Right atrium auricular region (tissue), 2 donors: ENCODE results near the gene MAML2. TPM values are rescaled to one million over a fixed set of nuclear protein-coding genes. Genes with fewer than 3 reads are reported as not detected.

Source experiments
- DNase-seq: peaks from one replicate; pipeline ENCODE4 v3.0.0-alpha.2; 2019; ENCODE audit warnings: low spot score
- H3K27ac ChIP-seq, 2 donors: fragments of 200-600 bp; sonication (generic); 1 replicate in 1 of 2; 2 replicates in 1 of 2; pipeline ENCODE4 v1.5.1; 2016 to 2019
- H3K27me3 ChIP-seq, 2 donors: fragments of 200-600 bp; sonication (generic); one replicate each; pipeline versions ENCODE4 v1.5.1 to v1.6.0; 2017 to 2019
- H3K36me3 ChIP-seq: fragments of 200-600 bp; sonication (generic); one replicate; pipeline ENCODE4 v1.5.1; 2016
- H3K4me1 ChIP-seq, 2 donors: fragments of 200-600 bp; sonication (generic); one replicate each; pipeline versions ENCODE4 v1.5.1 to v1.6.0; 2017 to 2019
- H3K4me3 ChIP-seq, 2 donors: fragments of 200-600 bp; sonication (generic); 1 replicate in 1 of 2; 2 replicates in 1 of 2; pipeline ENCODE4 v1.5.1; 2017 to 2019; ENCODE audit warnings: mild to moderate bottlenecking in 1 of 2, moderate library complexity in 1 of 2
- H3K9me3 ChIP-seq, 2 donors: fragments of 200-600 bp; sonication (generic); one replicate each; pipeline ENCODE4 v1.5.1; 2019
- CTCF ChIP-seq, 2 donors: fragments of 200-600 bp; sonication (generic); IDR thresholded peaks; one replicate each; pipeline ENCODE4 v1.5.1; 2019; ENCODE audit warnings: antibody characterized with exemption in 2 of 2
- total RNA-seq, 2 donors: library from RNA; depleted of rRNA; stranded (reverse); fragments of >200 nt; gene quantifications; one replicate each; pipeline ENCODE4 v1.1.0, GENCODE V29; 2016

Gene MAML2
- total RNA-seq, 2 donors from 2014 or later = 7.6 to 16.6 TPM

- H3K4me3 ChIP-seq = no peak overlapping the region
- no peak for DNase-seq
- peaks cover 0 to 75% of the 10 kb centered on the region in 2 donors for H3K4me1 ChIP-seq
- no peaks in the 10 kb centered on the region for H3K27me3 ChIP-seq
- H3K36me3 ChIP-seq = no peaks in the 10 kb centered on the region
- no peak for TF ChIP-seq CTCF (IDR thresholded peaks at IDR 0.05)
- H3K27ac ChIP-seq = peak overlapping the region in 1 of 2 donors; percentile 43
- H3K9me3 ChIP-seq = no peaks in the 10 kb centered on the region
Observed at GRCh38 chr11:96321091-96321490, 21.9 kb downstream of the MAML2 start.

- peak overlapping the region in 1 of 2 donors; percentile 43 for H3K27ac ChIP-seq
- peaks cover 0 to 74% of the 10 kb centered on the region in 2 donors for H3K4me1 ChIP-seq
- no peaks in the 10 kb centered on the region for H3K36me3 ChIP-seq
- TF ChIP-seq CTCF (IDR thresholded peaks at IDR 0.05) = no peak
- H3K9me3 ChIP-seq = no peaks in the 10 kb centered on the region
- H3K27me3 ChIP-seq = no peaks in the 10 kb centered on the region
- no peak overlapping the region for H3K4me3 ChIP-seq
- DNase-seq = no peak
Observed at GRCh38 chr11:96319898-96320656, 22.9 kb downstream of the MAML2 start.

GRCh38 chr11:96318850-96319249 is 24.1 kb downstream of the MAML2 start:
- H3K36me3 ChIP-seq = no peaks in the 10 kb centered on the region
- H3K27me3 ChIP-seq = no peaks in the 10 kb centered on the region
- no peak for DNase-seq
- H3K4me3 ChIP-seq = no peak overlapping the region
- no peaks in the 10 kb centered on the region for H3K9me3 ChIP-seq
- TF ChIP-seq CTCF (IDR thresholded peaks at IDR 0.05) = no peak
- H3K4me1 ChIP-seq = peaks cover 0 to 80% of the 10 kb centered on the region in 2 donors
- H3K27ac ChIP-seq = no peak overlapping the region

GRCh38 chr11:96318399-96318798 is 24.6 kb downstream of the MAML2 start:
- H3K4me3 ChIP-seq = no peak overlapping the region
- no peak for DNase-seq
- no peaks in the 10 kb centered on the region for H3K9me3 ChIP-seq
- TF ChIP-seq CTCF (IDR thresholded peaks at IDR 0.05) = no peak
- H3K27ac ChIP-seq = no peak overlapping the region
- no peaks in the 10 kb centered on the region for H3K36me3 ChIP-seq
- peaks cover 0 to 85% of the 10 kb centered on the region in 2 donors for H3K4me1 ChIP-seq
- H3K27me3 ChIP-seq = no peaks in the 10 kb centered on the region

GRCh38 chr11:96317985-96318384 is 25.0 kb downstream of the MAML2 start:
- Histone ChIP-seq H3K4me3 (no peak overlapping the region), H3K4me1 (peaks cover 0 to 89% of the 10 kb centered on the region in 2 donors), H3K27ac (peak overlapping the region in 1 of 2 donors; percentile 17), H3K27me3 (no peaks in the 10 kb centered on the region), H3K36me3 (no peaks in the 10 kb centered on the region), H3K9me3 (no peaks in the 10 kb centered on the region)
- no peak for DNase-seq
- TF ChIP-seq CTCF (IDR thresholded peaks at IDR 0.05) = no peak

GRCh38 chr11:96317571-96317970 is 25.4 kb downstream of the MAML2 start:
- no peak for DNase-seq
- Histone ChIP-seq H3K4me1 (peaks cover 0 to 90% of the 10 kb centered on the region in 2 donors), H3K36me3 (no peaks in the 10 kb centered on the region), H3K4me3 (no peak overlapping the region), H3K9me3 (no peaks in the 10 kb centered on the region), H3K27ac (peak overlapping the region in 1 of 2 donors; percentile 17), H3K27me3 (no peaks in the 10 kb centered on the region)
- no peak for TF ChIP-seq CTCF (IDR thresholded peaks at IDR 0.05)
